Lower leg skin (tissue), 3 donors: ENCODE results near the gene JADE3.

Experiments
- CTCF ChIP-seq, 3 donors: fragments of 450-650 bp; IDR thresholded peaks; one replicate each; pipeline ENCODE4 v1.5.1; 2016; ENCODE audit warnings: antibody characterized with exemption in 3 of 3, mild to moderate bottlenecking in 3 of 3, moderate library complexity in 2 of 3
- POLR2A ChIP-seq, 2 donors: fragments of 450-650 bp; IDR thresholded peaks; one replicate each; pipeline ENCODE4 v1.6.1; 2016 to 2017; ENCODE audit warnings: antibody characterized with exemption in 2 of 2, mild to moderate bottlenecking in 1 of 2, moderate library complexity in 1 of 2

GRCh38 chrX:46991664-46992063, 79.4 kb downstream of the JADE3 start:
- TF ChIP-seq CTCF (IDR thresholded peaks at IDR 0.05) (no peak), POLR2A (IDR thresholded peaks at IDR 0.05) (no peak)
